ENCODE results near the gene CCDC9. TPM values are rescaled to one million over a fixed set of nuclear protein-coding genes. Genes with fewer than 3 reads are reported as not detected.

Gene CCDC9
- total and polyA plus RNA-seq, 2 of the 8 experiments (the other 6 are each of a cell fraction or from before 2014, with no cell fraction given): 3.7 to 29.8 TPM

- Histone ChIP-seq H2BK20ac (ENCODE audit: low read length) (peak overlapping the region; percentile 100), H4K5ac (ENCODE audit: insufficient read length, low read depth, low read length) (peak overlapping the region; percentile 98), H3K9ac (replicated peaks in 1 of 4; ENCODE audit: extremely low read depth in 1 of 4, low read depth in 3 of 4, low read length in 3 of 4) (peak overlapping the region in 3 of 4 experiments; percentile 1 to 74 (median 64); a peak in 6 of 7 replicates), H3K79me1 (ENCODE audit: low read depth, low read length) (peaks cover 16% of the 10 kb centered on the region), H2BK120ac (replicated peaks; ENCODE audit: low read depth, low read length) (peak overlapping the region; percentile 100), H3K14ac (ENCODE audit: insufficient read length) (peak overlapping the region; percentile 20), H3K23ac (ENCODE audit: insufficient read length) (no peak overlapping the region), H3K79me2 (ENCODE audit: control insufficient read depth in 1 of 2, insufficient read depth in 2 of 2, low read length in 2 of 2) (peaks cover 5 to 29% of the 10 kb centered on the region in 2 experiments; a peak in 2 of 4 replicates), H3K23me2 (ENCODE audit: low read depth, low read length) (peaks cover 33% of the 10 kb centered on the region), H2AK5ac (ENCODE audit: low read depth, low read length) (peak overlapping the region; percentile 100), H3K4ac (replicated peaks; ENCODE audit: insufficient read length, low read depth, low read length) (peak overlapping the region; percentile 100), H3K18ac (ENCODE audit: extremely low read depth, low read length) (peak overlapping the region; percentile 100), H3K4me3 (ENCODE audit: extremely low read depth in 1 of 4, insufficient read depth in 2 of 4, low read depth in 3 of 4, low read length in 4 of 4) (peak overlapping the region; percentile 50 to 99 (median 70)), H3K4me2 (ENCODE audit: insufficient read depth in 1 of 2, low read depth in 2 of 2, low read length in 2 of 2) (peak overlapping the region; percentile 92 to 94), H2BK15ac (ENCODE audit: low read length) (peak overlapping the region; percentile 100), H3K27me3 (replicated peaks in 1 of 4; ENCODE audit: control insufficient read depth in 3 of 4, extremely low read depth in 1 of 4, insufficient read depth in 3 of 4, low read length in 3 of 4) (no peaks in the 10 kb centered on the region; a peak in 1 of 7 replicates), H3K9me3 (ENCODE audit: insufficient read depth in 2 of 2, low read depth in 1 of 2, low read length in 1 of 2) (no peaks in the 10 kb centered on the region), H3K36me3 (ENCODE audit: control insufficient read depth in 2 of 4, insufficient read depth in 4 of 4, low read length in 3 of 4) (no peaks in the 10 kb centered on the region), H2BK5ac (ENCODE audit: low read depth, low read length) (peak overlapping the region; percentile 100), H4K20me1 (replicated peaks in 1 of 2; ENCODE audit: control insufficient read depth in 1 of 2, insufficient read depth in 2 of 2, low read length in 2 of 2) (peaks cover 14 to 18% of the 10 kb centered on the region in 2 experiments), H2BK12ac (ENCODE audit: low read depth, low read length) (peak overlapping the region; percentile 100), H4K91ac (replicated peaks; ENCODE audit: insufficient read length, low read length) (peak overlapping the region; percentile 100), H2AFZ (ENCODE audit: low read length) (0 out of 2 replicates have a peak overlapping the region, but pooled peaks have one; percentile 76), H3K56ac (replicated peaks; ENCODE audit: insufficient read length, low read depth, low read length) (peak overlapping the region; percentile 97), H3K27ac (ENCODE audit: low read depth, low read length) (peak overlapping the region; percentile 94), H3K4me1 (replicated peaks in 1 of 4; ENCODE audit: control insufficient read depth in 3 of 4, insufficient read depth in 4 of 4, low read length in 3 of 4) (peaks cover 12 to 36% (median 24%) of the 10 kb centered on the region in 4 experiments), H4K8ac (ENCODE audit: extremely low read depth, insufficient read depth, low read length) (peak overlapping the region; percentile 88)
- ChIA-PET POLR2A (ENCODE audit: partially characterized antibody) (interaction anchor here (0.9 to 3.1 kb wide), 8 partner anchors 9 to 119 kb away, joined by 3 to 25 read pairs (median 5); no protein-coding TSS in a partner anchor), CTCF (ENCODE audit: partially characterized antibody) (interaction anchor here (1.0 to 8.3 kb wide), 3 partner anchors 14 to 25 kb away, joined by 4 to 85 read pairs (median 27); partner anchors contain the start of gene CCDC9)
- WGBS, 2 experiments (ENCODE audit: extremely low coverage in 1 of 2, insufficient coverage in 1 of 2, insufficient read length in 1 of 2, insufficient replicate concordance in 2 of 2, low coverage in 1 of 2, low lambda C conversion rate in 2 of 2, missing lambda C conversion rate in 1 of 2): 24% methylated on average over 25 of the region's 51 CpGs; no CpG with 5 or more reads in 1 of the 2 experiments
- DNase-seq (ENCODE audit: low read depth in 1 of 2, low spot score in 2 of 2) (peak in 1 of 2 experiments; percentile 86), FAIRE-seq (no peak)
- TF ChIP-seq BRCA1 (IDR thresholded peaks at IDR 0.05; ENCODE audit: low read depth, low read length) (no peak), SP2 (IDR thresholded peaks at IDR 0.05; ENCODE audit: low read length) (no peak), JUN (IDR thresholded peaks at IDR 0.05; ENCODE audit: low read depth, low read length) (no peak), MAX (IDR thresholded peaks at IDR 0.05) (peak; percentile 58), TBP (IDR thresholded peaks at IDR 0.05; ENCODE audit: low read depth, low read length) (0 out of 2 replicates have a peak, but pooled peaks have one; percentile 44), EP300 (IDR thresholded peaks at IDR 0.05; ENCODE audit: borderline replicate concordance in 1 of 2, low read depth in 2 of 2, low read length in 2 of 2) (0 out of 3 replicates have a peak, but pooled peaks of 1 of the 2 experiments have one; percentile 64), SP4 (IDR thresholded peaks at IDR 0.05; ENCODE audit: low read length) (no peak), YY1 (IDR thresholded peaks at IDR 0.05; ENCODE audit: low read depth, low read length) (no peak), RXRA (IDR thresholded peaks at IDR 0.05; ENCODE audit: insufficient read depth, low read depth, low read length) (no peak), SP1 (IDR thresholded peaks at IDR 0.05; ENCODE audit: low read depth, low read length) (no peak)
Measured at GRCh38 chr19:47231215-47232054, 24.9 kb upstream of the CCDC9 start.

Data from H1 (cell line).